Measurements from ENCODE around the gene TBCK. TPM values are rescaled to one million over a fixed set of nuclear protein-coding genes. Genes with fewer than 3 reads are reported as not detected.

TBCK gene
- total RNA-seq, 1 experiment from 2014 or later, result 22.3 TPM

DNA sequence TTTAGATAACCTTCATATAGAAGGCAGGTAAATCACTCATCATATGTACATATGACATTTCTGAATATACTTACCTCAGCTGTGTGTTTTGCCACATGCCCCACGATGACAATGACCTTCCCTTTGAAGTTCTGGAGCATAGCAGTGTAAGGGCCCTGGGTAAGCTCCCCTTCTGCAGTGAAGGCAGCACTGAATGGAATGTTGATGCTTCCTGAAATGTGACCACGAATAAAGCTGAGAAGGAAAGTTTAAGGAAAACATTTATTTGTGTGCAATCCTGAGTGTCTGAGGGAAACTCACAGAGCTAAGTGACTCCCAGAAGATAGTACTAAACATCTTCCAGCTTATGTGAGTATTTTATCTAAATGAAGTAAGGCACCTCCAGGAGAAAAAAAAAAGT is 220.6 kb downstream of the TBCK start:
- no peaks in the 10 kb centered on the region; a peak in 1 of 4 replicates for H3K9me3 ChIP-seq (ENCODE audit: control insufficient read depth in 1 of 2, insufficient read depth in 1 of 2, low read depth in 1 of 2, low read length in 2 of 2)
- no peaks in the 10 kb centered on the region for H3K79me2 ChIP-seq (ENCODE audit: insufficient read depth, low read length)
- RAD21 ChIA-PET (ENCODE audit: low non-redundant PET in 1 of 2, low total read pairs in 2 of 2, uncharacterized antibody in 2 of 2, unreplicated experiment in 2 of 2), result no interaction called here
- no peak overlapping the region for H3K4me3 ChIP-seq (replicated peaks in 1 of 2; ENCODE audit: low read depth in 1 of 2, low read length in 2 of 2)
- POLR2A ChIA-PET, result no interaction called here
- no TSS peak for BruUV-seq (replicated peaks)
- H3K27ac ChIP-seq (ENCODE audit: low read depth, low read length), result no peak overlapping the region
- no peaks in the 10 kb centered on the region for H3K27me3 ChIP-seq (ENCODE audit: insufficient read depth, low read length)
- intact Hi-C loops (cut with micrococcal nuclease), result no loop called here
- H3K9ac ChIP-seq (ENCODE audit: low read length), result no peak overlapping the region
- ATAC-seq (no peak), DNase-seq (ENCODE audit: low read depth, low spot score) (no peak)
- H2AFZ ChIP-seq (ENCODE audit: low read depth, low read length, poor library complexity, severe bottlenecking), result no peak overlapping the region
- H4K20me1 ChIP-seq (ENCODE audit: insufficient read depth), result no peaks in the 10 kb centered on the region
- H3K36me3 ChIP-seq (ENCODE audit: control insufficient read depth in 1 of 2, insufficient read depth in 2 of 2, low read length in 2 of 2), result 0 out of 4 replicates have a peak, but pooled peaks cover 0 to 3% of the 10 kb centered on the region in 2 experiments
- H3K9me2 ChIP-seq (ENCODE audit: insufficient read depth), result no peaks in the 10 kb centered on the region
- no peaks in the 10 kb centered on the region for H3K4me1 ChIP-seq (ENCODE audit: control insufficient read depth in 1 of 2, insufficient read depth in 2 of 2, low read length in 2 of 2)
- no peak overlapping the region for H3K4me2 ChIP-seq (ENCODE audit: low read length)
- no peak for TF ChIP-seq POLR2A (IDR thresholded peaks at IDR 0.05; ENCODE audit: borderline replicate concordance, extremely low read depth, insufficient read depth, insufficient read length)
- CTCF ChIA-PET, result no interaction called here

DNA sequence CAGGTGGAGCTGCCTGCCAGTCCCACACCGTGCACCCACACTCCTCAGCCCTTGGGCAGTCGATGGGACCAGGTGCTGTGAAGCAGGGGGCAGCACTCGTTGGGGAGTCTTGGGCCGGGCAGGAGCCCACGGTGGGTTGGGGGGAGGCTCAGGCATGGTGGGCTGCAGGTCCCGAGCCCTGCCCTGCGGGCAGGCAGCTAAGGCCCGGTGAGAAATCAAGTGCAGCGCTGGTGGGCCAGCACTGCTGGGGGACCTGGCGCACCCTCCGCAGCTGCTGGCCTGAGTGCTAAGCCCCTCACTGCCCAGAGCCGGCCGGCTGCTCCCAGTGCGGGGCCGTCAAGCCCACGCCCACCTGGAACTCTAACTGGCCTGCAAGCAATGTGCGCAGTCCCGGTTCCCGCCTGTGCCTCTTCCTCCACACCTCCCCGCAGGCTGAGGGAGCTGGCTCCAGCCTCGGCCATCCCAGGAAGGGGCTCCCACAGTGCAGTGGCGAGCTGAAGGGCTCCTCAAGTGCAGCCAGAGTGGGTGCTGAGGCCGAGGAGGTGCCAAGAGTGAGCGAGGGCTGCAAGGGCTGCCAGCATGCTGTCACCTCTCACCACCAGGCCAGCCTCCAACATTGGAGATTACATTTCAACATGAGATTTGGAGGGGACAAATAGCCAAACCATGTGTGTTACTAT is 223.5 kb downstream of the TBCK start:
- DNase-seq (ENCODE audit: low read depth, low spot score) (no peak), ATAC-seq (no peak)
- ChIA-PET POLR2A (no interaction called here), RAD21 (ENCODE audit: low non-redundant PET in 1 of 2, low total read pairs in 2 of 2, uncharacterized antibody in 2 of 2, unreplicated experiment in 2 of 2) (no interaction called here), CTCF (no interaction called here)
- no peak overlapping the region for H3K4me3 ChIP-seq (replicated peaks in 1 of 2; ENCODE audit: low read depth in 1 of 2, low read length in 2 of 2)
- no peaks in the 10 kb centered on the region for H3K79me2 ChIP-seq (ENCODE audit: insufficient read depth, low read length)
- no peak overlapping the region for H3K9ac ChIP-seq (ENCODE audit: low read length)
- H3K9me2 ChIP-seq (ENCODE audit: insufficient read depth), result no peaks in the 10 kb centered on the region
- peaks cover 0 to 3% of the 10 kb centered on the region in 2 experiments; a peak in 1 of 4 replicates for H3K36me3 ChIP-seq (ENCODE audit: control insufficient read depth in 1 of 2, insufficient read depth in 2 of 2, low read length in 2 of 2)
- BruUV-seq (replicated peaks), result no TSS peak
- no peaks in the 10 kb centered on the region for H3K27me3 ChIP-seq (ENCODE audit: insufficient read depth, low read length)
- H3K4me2 ChIP-seq (ENCODE audit: low read length), result no peak overlapping the region
- TF ChIP-seq CTCF (IDR thresholded peaks at IDR 0.05 in 2 of 3, conservative IDR thresholded peaks at IDR 0.05 in 1 of 3; ENCODE audit: borderline replicate concordance in 1 of 3, insufficient read depth in 1 of 3, low read depth in 2 of 3, low read length in 2 of 3), result no peak
- H3K4me1 ChIP-seq (ENCODE audit: control insufficient read depth in 1 of 2, insufficient read depth in 2 of 2, low read length in 2 of 2), result no peaks in the 10 kb centered on the region
- H3K27ac ChIP-seq (ENCODE audit: low read depth, low read length), result no peak overlapping the region
- no peak overlapping the region for H2AFZ ChIP-seq (ENCODE audit: low read depth, low read length, poor library complexity, severe bottlenecking)
- H3K9me3 ChIP-seq (ENCODE audit: control insufficient read depth in 1 of 2, insufficient read depth in 1 of 2, low read depth in 1 of 2, low read length in 2 of 2), result no peaks in the 10 kb centered on the region; a peak in 2 of 4 replicates
- no peaks in the 10 kb centered on the region for H4K20me1 ChIP-seq (ENCODE audit: insufficient read depth)
- intact Hi-C loops (cut with micrococcal nuclease), result no loop called here
